GM19455 (cell line): ENCODE measurements around the gene NQO2.
"Not testable (repeated sequence)": the region's sequence is repeated elsewhere in the genome, so short reads cannot be mapped to it uniquely, and the experiment has no call there.

Experiments used
- ATAC-seq: cut with Tn5 transposase; IDR thresholded peaks from one replicate; pipeline ENCODE4 v1.9.1; 2021; ENCODE audit not compliant: unreplicated experiment

The NQO2 gene

DNA sequence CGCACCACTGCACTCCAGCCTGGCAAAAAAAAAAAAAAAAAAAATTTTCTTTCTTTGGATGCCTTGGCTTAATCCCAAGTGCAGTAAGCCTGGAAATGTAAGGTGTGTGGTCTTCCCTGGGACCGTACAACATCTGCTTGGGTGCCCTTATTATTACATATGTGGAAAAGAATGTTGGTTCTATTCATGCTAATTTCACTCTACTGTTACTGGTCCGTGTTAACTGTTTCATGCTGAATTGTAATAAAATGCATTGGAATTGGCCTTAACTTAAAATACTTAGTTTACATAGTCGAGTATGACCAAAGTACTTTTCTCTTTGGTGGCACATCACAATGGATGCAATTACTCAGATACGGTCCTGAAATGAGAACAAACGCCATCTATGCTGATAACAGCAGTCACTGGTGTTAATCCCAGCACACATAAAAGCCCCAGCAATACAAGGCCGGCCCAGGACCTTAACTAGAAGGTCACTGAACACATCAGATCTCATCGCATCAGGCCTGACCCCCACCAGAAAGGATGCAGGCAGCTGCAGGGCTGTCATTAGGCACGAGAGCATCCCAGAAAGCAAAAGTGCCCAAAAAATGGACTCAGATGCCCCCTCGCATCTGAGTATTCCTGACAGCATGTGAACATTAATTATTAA lies 29.5 kb upstream of the NQO2 start:
- ATAC-seq, result no peak

- ATAC-seq, result no peak
Measured at GRCh38 chr6:2970753-2971419, 28.8 kb upstream of the NQO2 start.

DNA sequence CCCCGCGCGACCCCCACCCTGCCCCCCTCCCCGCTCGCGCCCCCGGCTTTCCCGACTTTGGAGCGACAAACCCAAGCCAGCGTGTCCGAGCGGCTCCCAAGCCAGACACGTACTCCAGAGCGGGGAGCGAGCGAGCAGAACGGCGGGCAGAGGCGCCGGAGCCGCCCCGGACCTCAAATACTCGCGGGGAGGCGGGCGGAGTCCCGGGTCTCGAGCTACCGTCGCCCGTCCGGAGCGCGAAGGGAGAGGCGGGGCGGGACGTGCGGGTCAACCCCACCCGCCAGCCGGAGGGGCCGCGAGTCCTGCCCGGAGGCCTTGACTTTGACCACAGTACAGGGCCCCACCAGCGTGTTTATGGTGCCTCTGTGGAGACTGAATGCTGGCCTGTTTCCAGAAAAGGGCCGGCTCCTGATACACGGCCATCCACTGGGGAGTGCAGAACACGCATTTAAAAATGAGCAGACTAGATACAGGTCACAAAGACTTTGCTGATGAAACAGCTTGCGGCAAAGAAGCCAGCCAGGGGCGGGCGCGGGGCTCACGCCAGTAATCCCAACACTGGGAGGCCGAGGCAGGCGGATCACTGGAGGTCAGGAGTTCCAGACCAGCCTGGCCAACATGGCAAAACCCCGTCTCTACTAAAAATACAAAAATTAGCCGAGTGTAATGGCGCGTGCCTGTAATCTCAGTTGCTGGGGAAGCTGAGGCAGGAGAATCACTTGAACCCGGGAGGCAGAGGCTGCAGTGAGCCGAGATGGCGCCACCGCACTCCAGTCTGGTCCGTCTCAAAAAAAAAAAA lies 28.1 kb upstream of the NQO2 start, which contains the start of gene SERPINB6:
Gene SERPINB6, minus strand, starts transcription at position 148 of the 799 bp plus-strand sequence. CDS start 12,235 bp downstream, outside the sequence.
- no peak for ATAC-seq

DNA sequence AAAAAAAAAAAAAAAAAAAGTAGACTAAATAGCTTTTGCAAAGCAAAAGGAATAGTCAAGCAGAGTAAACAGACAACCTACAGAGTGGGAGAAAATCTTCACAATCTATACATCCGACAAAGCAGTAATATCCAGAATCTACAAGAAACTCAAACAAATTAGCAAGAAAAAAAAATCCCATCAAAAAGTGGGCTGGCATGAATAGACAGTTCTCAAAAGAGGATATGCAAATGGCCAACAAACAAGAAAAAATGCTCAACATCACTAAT lies 27.5 kb upstream of the NQO2 start:
- ATAC-seq, result not testable (repeated sequence)

- not testable (repeated sequence) for ATAC-seq
Measured at GRCh38 chr6:2972685-2973084, 27.0 kb upstream of the NQO2 start.

DNA sequence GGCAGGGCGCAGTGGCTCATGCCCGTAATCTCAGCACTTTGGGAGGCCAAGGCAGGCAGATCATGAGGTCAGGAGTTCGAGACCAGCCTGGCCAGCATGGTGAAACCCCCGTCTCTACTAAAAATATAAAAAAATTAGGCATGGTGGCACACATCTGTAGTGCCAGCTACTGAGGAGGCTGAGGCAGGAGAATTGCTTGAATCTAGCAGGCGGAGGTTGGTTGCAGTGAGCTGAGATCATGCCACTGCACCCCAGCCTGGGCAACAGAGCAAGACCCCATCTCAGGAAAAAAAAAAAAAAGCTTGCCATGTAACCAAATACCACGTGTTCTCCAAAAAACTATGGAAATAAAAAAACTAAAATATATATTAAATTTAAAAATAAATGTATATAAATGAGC lies 26.5 kb upstream of the NQO2 start:
- not testable (repeated sequence) for ATAC-seq

- no peak for ATAC-seq
Measured at GRCh38 chr6:2973676-2974075, 26.0 kb upstream of the NQO2 start.

- no peak for ATAC-seq
Measured at GRCh38 chr6:2976060-2976459, 23.6 kb upstream of the NQO2 start.

- ATAC-seq, result no peak
Measured at GRCh38 chr6:2976571-2977085, 23.1 kb upstream of the NQO2 start.

GRCh38 chr6:2977290-2977689 lies 22.4 kb upstream of the NQO2 start:
- no peak for ATAC-seq

- ATAC-seq, result no peak
Measured at GRCh38 chr6:2977799-2978590, 21.7 kb upstream of the NQO2 start.

- no peak for ATAC-seq
Measured at GRCh38 chr6:2978923-2979322, 20.8 kb upstream of the NQO2 start.

- no peak for ATAC-seq
Measured at GRCh38 chr6:2979819-2980464, 19.8 kb upstream of the NQO2 start.

- ATAC-seq, result no peak
Measured at GRCh38 chr6:2980465-2980855, 19.2 kb upstream of the NQO2 start.

- ATAC-seq, result no peak
Measured at GRCh38 chr6:2982426-2983117, 17.1 kb upstream of the NQO2 start.

- ATAC-seq, result no peak
Measured at GRCh38 chr6:2984738-2985406, 14.8 kb upstream of the NQO2 start.

DNA sequence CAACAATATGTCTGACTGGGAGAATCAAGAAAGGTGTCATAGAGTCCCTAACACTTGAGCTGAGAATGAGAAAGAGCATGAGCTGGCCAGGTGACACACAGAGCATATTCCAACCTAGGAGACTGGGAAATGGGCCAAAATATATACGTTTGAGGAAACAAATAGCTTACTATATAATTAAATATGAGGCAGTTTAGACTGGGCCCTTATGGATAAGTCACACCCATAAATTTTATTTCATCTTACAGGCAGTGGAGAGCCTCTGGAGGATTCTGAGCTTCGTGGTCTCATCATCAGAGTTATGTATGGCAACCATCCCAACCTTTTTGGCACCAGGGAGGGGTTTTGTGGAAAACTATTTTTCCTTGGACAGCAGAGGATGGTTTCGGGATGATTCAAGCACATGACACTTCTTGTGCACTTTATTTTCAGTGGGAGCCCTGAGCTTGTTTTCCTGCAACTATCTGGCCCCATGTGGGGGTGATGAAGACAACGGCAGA lies 12.9 kb upstream of the NQO2 start:
- no peak for ATAC-seq

DNA sequence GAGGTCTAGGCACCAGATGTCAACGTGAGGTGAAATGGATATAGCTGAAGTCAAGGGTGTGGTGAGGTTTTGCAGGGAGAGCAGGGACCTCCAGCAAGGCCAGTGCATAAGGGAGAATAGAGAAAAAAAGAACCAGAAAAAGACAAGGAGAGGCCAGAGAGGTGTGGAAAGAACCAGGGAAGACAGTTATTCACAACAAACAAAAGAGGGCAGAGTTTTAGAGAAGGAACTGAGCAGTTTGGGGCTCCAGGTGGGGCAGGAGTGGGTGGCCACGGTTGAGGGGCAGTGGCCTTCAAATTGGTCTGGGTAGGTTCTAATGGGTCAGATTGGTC lies 11.6 kb upstream of the NQO2 start:
- ATAC-seq, result no peak
